ENCODE results near the gene SHISA2.
"Not testable (repeated sequence)": the region's sequence is repeated elsewhere in the genome, so short reads cannot be mapped to it uniquely, and the experiment has no call there.

Gene SHISA2

DNA sequence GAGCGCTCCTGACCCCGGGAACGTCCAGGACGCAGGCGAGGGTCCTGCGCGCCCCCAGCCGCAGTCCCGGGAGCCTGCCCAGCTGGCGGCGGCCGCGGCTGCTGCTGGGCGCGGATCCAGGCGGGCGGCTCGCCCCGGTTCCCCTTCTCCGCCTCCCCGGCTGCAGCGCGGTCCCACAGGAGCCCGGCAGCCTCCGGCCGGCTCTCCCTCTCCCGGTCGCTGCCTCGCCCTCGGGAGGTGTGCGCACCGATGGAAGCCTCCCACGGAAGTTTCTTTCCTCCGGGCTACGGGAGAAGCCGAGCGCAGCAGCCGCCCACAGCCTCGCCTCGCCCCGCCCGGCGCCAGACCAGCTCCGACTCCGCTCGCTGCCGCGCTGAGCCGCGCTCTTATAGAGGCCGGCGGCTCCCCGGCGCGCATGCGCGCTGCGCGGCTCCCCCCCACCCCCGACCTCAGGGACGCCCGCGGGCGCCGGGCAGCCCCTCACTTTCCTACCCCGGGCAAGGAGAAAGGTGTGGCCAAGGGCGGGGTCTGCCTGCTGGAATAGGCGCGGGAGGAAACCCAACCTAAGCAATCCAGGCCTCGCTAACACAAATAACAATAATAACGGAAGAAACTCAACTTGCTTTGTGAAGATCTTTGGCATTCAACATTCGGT lies at the start of gene SHISA2:
Gene SHISA2 (minus strand): TSS at position 360 of the 655 bp plus-strand sequence. CDS start 1,041 bp downstream, outside the sequence.
- in situ Hi-C loops (cut with HindIII; ENCODE audit: low pct_ligation_motif_present, low sequenced_read_pairs) = loop anchor here (25.0 kb wide), 1 partner anchor 489 kb away; no protein-coding TSS in a partner anchor
- Histone ChIP-seq H3K27ac (no peak within 1 kb of the TSS), H3K36me3 (replicated peaks) (no peaks in the 10 kb centered on the region), H3K4me3 (ENCODE audit: low read depth, low read length) (peak within 1 kb of the TSS; percentile 62), H3K27me3 (replicated peaks) (no peaks in the 10 kb centered on the region)
- no peak for TF ChIP-seq CTCF (IDR thresholded peaks at IDR 0.05; ENCODE audit: low read depth, low read length, missing control alignments)
- DNase-seq = no peak

DNA sequence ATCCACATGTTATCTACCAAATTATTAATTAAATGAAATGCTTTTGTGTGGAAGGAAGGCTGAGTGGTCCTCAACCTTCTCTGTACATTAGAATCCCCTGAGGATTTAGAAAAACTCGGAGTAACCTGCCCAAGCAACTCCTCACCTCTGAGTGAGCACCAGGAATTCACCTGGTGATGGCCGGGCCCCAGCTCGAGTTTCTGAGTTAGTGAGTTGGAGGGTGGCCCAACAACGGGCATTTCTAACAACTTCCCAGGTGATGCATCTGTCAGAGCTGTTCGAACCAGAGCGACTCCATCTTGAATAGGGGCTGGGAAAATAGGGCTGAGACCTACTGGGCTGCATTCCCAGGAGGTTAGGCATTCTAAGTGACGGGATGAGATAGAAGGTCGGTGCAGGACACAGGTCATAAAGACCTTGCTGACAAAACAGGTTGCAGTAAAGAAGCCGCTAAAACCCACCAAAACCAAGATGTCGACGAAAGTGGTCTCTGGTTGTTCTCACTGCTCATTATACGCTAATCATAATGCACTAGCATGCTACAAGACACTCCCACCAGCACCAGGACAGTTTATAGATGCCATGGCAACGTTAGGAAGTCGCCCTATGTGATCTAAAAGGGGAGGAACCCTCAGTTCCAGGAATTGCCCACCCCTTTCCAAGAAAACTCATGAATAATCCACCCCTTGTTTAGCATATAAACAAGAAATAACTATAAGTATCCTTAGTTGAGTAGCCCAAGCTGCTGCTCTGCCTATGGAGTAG lies 44.2 kb upstream of the SHISA2 start:
- Histone ChIP-seq H3K27ac (no peak overlapping the region), H3K36me3 (replicated peaks) (no peaks in the 10 kb centered on the region), H3K27me3 (replicated peaks) (no peaks in the 10 kb centered on the region), H3K4me3 (ENCODE audit: low read depth, low read length) (no peak overlapping the region)
- in situ Hi-C loops (cut with HindIII; ENCODE audit: low pct_ligation_motif_present, low sequenced_read_pairs) = no loop called here
- TF ChIP-seq CTCF (IDR thresholded peaks at IDR 0.05; ENCODE audit: low read depth, low read length, missing control alignments) = no peak
- DNase-seq = no peak

DNA sequence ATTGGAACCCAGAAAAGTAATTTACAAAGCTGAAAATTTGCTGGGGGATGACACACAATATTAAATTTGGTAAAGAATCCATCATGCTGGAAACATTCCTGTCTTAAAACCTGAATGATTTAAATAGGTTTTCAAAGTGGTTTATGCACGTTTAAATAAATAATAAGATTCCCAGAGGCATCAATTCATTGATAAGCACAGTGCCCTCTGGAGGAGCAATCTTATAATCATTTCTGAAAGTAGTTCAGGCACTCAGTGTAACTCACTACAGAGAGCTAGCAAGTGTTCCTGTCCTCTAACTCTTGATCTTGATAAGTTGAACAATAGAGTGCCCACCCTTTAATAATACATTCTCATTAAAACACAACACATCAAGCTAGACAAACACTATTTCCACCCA lies 43.5 kb upstream of the SHISA2 start:
- no peak overlapping the region for H3K27ac ChIP-seq
- in situ Hi-C loops (cut with HindIII; ENCODE audit: low pct_ligation_motif_present, low sequenced_read_pairs) = no loop called here
- no peak overlapping the region for H3K4me3 ChIP-seq (ENCODE audit: low read depth, low read length)
- no peak for DNase-seq
- H3K27me3 ChIP-seq (replicated peaks) = no peaks in the 10 kb centered on the region
- H3K36me3 ChIP-seq (replicated peaks) = no peaks in the 10 kb centered on the region
- no peak for TF ChIP-seq CTCF (IDR thresholded peaks at IDR 0.05; ENCODE audit: low read depth, low read length, missing control alignments)

DNA sequence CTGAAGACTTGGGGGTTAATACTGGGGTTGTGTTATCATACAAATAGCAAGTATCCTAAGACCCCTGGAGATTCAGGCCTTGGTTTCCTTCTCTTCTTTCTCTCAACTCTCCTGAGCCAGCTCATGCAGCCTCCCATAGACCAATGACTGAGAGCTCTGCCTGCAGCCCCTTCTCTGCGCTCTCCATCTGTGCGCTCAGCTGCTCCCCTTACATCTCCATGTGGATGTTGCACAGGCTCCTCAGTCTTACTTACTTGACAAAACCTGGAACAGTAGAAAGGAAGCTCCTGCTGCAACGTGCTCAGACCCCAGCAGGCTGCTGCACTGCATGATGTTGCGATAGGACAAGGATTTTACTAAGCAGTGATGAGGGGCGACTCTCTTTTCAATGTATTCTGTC lies 25.0 kb upstream of the SHISA2 start:
- in situ Hi-C loops (cut with HindIII; ENCODE audit: low pct_ligation_motif_present, low sequenced_read_pairs); H3K36me3 ChIP-seq (replicated peaks); H3K27me3 ChIP-seq (replicated peaks); H3K27ac ChIP-seq; DNase-seq; H3K4me3 ChIP-seq (ENCODE audit: low read depth, low read length): not testable (repeated sequence)

- H3K27ac ChIP-seq = no peak overlapping the region
- no peaks in the 10 kb centered on the region for H3K36me3 ChIP-seq (replicated peaks)
- in situ Hi-C loops (cut with HindIII; ENCODE audit: low pct_ligation_motif_present, low sequenced_read_pairs) = no loop called here
- DNase-seq = no peak
- H3K27me3 ChIP-seq (replicated peaks) = no peaks in the 10 kb centered on the region
- TF ChIP-seq CTCF (IDR thresholded peaks at IDR 0.05; ENCODE audit: low read depth, low read length, missing control alignments) = no peak
- H3K4me3 ChIP-seq (ENCODE audit: low read depth, low read length) = no peak overlapping the region
These were observed 23.7 kb upstream of the SHISA2 start for GRCh38 chr13:26075498-26075897.

DNA sequence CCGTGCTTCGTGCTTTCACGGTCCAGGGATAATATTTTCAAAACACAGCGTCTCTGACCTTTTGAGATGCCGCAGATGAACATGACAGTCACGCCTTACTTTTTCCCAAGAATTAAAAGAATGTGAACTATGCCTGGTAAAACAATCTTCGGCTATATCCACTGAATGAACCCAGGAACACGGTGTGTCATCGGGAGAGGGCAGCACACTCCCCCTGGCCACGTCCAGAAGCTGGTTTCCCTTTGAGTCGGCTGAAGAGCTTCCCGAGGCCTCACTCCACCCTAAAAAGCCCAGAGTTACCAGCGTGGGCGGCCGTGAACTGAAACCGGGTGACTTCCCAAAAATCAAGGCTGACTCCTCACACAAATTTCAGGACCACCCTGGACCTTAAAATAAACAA lies 22.9 kb upstream of the SHISA2 start:
- in situ Hi-C loops (cut with HindIII; ENCODE audit: low pct_ligation_motif_present, low sequenced_read_pairs) = loop anchor here (25.0 kb wide), 1 partner anchor 512 kb away; no protein-coding TSS in a partner anchor
- H3K27ac ChIP-seq = no peak overlapping the region
- no peaks in the 10 kb centered on the region for H3K27me3 ChIP-seq (replicated peaks)
- peak; percentile 41 for TF ChIP-seq CTCF (IDR thresholded peaks at IDR 0.05; ENCODE audit: low read depth, low read length, missing control alignments)
- no peaks in the 10 kb centered on the region for H3K36me3 ChIP-seq (replicated peaks)
- DNase-seq = peak; percentile 51
- peak overlapping the region; percentile 5 for H3K4me3 ChIP-seq (ENCODE audit: low read depth, low read length)

GRCh38 chr13:26072335-26072734 lies 20.5 kb upstream of the SHISA2 start:
- not testable (repeated sequence) for DNase-seq; H3K27ac ChIP-seq; H3K27me3 ChIP-seq (replicated peaks); H3K36me3 ChIP-seq (replicated peaks); H3K4me3 ChIP-seq (ENCODE audit: low read depth, low read length)
- in situ Hi-C loops (cut with HindIII; ENCODE audit: low pct_ligation_motif_present, low sequenced_read_pairs) = loop anchor here (25.0 kb wide), 1 partner anchor 510 kb away; no protein-coding TSS in a partner anchor
